ENCODE data around the gene RTN4RL1.
A peak's percentile ranks its signal among the peaks of the same experiment; 100 is the strongest.

The RTN4RL1 gene

DNA sequence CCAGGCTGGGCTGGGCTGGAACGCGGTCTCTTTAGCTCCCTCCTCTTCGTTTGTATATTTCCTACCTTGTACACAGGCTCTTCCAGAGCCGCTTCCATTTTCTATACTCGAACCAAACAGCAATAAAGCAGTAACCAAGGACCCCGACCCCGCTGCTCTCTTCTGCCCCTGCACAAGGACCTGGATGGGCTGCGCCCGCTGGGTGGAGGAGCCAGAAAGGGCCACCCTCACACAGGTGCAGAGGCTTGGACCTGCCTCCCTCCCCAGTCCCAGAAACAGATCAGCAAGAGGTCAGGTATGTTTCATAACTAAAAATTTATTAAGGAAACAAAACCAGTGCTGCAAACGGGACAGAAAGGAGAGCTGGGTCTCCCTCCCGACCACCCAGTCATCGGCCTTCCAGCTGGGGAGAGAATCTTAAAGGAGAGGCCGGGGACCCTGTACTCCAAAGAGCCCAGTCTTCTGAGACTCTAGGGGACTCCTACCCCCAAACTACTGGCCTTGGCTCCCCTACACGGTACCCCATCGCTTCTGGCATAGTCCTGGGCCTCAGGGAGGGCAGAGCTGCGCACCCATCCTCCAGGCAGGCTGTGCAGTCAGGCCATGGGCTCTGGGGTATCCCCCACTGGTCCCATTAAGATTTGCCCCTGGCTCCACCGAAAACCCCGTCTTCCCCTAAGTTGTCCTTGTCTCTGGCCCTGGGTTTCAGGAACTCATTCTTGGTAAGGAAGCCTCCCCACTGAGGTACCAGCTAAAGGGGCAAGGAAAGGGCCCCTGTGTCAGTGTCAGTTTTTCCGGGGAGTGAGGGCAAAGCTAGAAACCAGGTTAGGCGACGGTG, 34.6 kb upstream of the RTN4RL1 start:
- no peak for DNase-seq

DNA sequence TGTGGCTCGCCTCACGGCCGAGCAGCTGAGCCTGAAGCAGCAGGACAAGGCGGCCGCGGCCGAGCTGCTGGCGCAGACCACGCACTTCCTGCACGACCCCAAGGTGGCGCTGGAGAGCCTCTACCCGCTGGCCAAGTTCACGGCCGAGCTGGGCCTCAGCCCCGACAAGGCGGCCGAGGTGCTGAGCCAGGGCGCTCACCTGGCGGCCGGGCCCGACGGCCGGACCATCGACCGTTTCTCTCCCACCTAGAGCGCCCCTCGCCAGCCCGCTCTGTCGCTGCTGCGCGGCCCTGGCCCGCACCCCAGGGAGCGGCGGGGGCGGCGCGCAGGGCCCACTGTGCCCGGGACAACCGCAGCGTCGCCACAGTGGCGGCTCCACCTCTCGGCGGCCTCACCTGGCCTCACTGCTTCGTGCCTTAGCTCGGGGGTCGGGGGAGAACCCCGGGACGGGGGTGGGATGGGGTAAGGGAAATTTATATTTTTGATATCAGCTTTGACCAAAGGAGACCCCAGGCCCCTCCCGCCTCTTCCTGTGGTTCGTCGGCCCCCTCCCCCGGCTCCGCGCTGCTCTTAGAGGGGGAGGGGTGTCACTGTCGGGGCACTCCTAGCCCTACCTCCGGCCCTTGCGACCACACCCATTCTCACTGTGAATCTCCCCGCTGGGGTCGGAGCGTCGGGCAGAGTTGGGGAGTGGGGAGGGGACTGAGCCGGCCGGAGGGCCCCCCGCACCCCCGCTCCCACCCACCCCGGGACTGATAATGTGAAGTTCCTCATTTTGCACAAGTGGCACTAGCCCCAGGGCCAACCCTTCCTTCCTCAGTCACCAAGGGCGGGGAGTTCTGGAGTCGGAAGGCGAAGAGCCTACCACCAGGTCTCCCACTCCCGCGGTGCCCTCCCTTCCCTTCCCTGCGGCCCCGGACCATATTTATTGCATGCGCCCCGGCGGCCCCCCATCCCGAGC, 33.7 kb upstream of the RTN4RL1 start:
- DNase-seq, result peak; percentile 46 to 49

DNA sequence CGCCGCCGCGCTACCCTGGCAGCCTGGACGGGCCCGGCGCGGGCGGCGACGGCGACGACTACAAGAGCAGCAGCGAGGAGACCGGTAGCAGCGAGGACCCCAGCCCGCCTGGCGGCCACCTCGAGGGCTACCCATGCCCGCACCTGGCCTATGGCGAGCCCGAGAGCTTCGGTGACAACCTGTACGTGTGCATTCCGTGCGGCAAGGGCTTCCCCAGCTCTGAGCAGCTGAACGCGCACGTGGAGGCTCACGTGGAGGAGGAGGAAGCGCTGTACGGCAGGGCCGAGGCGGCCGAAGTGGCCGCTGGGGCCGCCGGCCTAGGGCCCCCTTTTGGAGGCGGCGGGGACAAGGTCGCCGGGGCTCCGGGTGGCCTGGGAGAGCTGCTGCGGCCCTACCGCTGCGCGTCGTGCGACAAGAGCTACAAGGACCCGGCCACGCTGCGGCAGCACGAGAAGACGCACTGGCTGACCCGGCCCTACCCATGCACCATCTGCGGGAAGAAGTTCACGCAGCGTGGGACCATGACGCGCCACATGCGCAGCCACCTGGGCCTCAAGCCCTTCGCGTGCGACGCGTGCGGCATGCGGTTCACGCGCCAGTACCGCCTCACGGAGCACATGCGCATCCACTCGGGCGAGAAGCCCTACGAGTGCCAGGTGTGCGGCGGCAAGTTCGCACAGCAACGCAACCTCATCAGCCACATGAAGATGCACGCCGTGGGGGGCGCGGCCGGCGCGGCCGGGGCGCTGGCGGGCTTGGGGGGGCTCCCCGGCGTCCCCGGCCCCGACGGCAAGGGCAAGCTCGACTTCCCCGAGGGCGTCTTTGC, 32.8 kb upstream of the RTN4RL1 start:
- no peak for DNase-seq

DNA sequence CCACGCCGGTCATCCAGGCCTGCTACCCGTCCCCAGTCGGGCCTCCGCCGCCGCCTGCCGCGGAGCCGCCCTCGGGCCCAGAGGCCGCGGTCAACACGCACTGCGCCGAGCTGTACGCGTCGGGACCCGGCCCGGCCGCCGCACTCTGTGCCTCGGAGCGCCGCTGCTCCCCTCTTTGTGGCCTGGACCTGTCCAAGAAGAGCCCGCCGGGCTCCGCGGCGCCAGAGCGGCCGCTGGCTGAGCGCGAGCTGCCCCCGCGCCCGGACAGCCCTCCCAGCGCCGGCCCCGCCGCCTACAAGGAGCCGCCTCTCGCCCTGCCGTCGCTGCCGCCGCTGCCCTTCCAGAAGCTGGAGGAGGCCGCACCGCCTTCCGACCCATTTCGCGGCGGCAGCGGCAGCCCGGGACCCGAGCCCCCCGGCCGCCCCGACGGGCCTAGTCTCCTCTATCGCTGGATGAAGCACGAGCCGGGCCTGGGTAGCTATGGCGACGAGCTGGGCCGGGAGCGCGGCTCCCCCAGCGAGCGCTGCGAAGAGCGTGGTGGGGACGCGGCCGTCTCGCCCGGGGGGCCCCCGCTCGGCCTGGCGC, 32.1 kb upstream of the RTN4RL1 start:
- no peak for DNase-seq

DNA sequence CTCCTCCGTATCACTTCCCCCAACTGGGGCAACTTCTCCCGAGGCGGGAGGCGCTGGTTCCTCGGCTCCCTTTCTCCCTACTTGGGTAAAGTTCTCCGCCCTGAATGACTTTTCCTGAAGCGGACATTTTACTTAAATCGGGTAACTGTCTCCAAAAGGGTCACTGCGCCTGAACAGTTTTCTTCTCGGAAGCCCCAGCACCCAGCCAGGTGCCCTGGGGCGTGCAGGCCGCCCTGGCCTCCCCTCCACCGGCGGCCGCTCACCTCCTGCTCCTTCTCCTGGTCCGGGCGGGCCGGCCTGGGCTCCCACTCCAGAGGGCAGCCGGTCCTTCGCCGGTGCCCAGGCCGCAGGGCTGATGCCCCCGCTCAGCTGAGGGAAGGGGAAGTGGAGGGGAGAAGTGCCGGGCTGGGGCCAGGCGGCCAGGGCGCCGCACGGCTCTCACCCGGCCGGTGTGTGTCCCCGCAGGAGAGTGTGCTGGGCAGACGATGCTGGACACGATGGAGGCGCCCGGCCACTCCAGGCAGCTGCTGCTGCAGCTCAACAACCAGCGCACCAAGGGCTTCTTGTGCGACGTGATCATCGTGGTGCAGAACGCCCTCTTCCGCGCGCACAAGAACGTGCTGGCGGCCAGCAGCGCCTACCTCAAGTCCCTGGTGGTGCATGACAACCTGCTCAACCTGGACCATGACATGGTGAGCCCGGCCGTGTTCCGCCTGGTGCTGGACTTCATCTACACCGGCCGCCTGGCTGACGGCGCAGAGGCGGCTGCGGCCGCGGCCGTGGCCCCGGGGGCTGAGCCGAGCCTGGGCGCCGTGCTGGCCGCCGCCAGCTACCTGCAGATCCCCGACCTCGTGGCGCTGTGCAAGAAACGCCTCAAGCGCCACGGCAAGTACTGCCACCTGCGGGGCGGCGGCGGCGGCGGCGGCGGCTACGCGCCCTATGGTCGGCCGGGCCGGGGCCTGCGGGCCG, 31.4 kb upstream of the RTN4RL1 start:
- DNase-seq, result peak; percentile 45 to 48

DNA sequence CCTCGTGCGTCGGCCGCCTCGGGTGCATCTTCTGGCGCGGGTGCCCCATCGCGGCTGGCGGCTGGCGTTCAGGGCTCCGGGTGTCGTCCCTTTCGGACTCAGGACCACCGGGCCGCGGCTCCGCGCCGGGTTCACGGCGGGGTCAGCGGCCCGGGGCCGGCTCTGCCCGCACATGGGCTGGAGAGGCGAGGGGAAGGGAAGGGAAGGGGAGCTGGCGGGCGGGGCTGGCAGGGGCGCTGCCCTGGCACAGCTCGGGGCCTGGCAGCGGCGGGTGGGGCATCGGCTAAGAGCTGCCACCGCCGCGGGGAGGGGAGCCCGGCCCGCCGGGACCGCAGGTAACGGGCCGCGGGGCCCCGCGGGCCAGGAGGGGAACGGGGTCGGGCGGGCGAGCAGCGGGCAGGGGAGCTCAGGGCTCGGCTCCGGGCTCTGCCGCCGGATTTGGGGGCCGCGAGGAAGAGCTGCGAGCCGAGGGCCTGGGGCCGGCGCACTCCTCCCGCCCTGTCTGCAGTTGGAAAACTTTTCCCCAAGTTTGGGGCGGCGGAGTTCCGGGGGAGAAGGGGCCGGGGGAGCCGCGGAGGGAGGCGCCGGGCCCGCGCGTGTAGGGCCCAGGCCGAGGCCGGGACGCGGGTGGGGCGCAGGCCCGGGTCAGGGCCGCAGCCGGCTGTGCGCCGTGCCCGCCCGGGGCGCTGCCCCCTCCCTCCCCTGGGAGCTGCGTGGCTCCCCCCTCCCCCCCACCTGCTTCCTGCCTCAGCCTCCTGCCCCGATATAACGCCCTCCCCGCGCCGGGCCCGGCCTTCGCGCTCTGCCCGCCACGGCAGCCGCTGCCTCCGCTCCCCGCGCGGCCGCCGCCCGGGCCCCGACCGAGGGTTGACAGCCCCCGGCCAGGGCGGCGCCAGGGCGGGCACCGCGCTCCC, 30.4 kb upstream of the RTN4RL1 start:
- DNase-seq, result no peak

DNA sequence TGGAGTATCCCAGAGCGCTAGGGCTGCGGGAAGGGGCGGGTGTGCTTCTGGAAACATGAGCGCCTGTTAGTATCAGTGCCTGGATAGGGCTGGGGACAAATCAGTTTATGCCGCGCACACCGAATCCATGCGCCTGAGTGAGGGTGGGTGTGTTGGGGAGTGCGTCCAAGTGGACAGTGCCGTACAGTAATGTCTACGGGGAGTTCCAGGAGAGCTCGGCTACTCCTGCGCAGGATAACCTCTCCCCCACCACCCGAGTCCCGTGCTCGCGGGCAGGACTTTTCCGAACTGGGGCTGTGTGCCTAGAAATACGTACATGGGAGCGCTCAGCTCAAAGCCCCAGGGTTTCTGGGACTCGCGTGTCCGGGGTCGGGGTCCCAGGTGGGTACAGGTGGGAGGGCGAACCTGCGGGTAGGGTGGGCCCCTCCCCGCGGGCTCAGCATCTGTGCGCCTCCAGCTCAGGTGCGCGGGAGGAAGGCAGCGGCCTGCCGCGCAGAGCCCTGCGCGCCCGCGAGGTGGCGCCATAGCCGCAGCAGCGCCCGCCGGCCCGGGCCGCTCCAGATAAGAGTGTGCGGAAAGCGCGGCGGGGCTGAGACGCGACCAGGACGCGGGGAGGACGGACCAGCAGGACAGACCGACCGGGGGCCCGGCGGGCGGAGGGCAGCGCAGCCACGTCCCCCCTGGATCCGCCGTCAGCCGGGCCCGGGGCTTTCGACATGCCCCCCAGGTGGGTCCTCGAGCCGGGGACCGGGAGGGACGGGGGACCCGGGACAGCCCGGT, 29.6 kb upstream of the RTN4RL1 start, which contains the start of gene HIC1:
Gene HIC1 (plus strand): TSS at position 592 of the 780 bp plus-strand sequence. CDS start 1,588 bp downstream, outside the sequence.
- peak; percentile 63 to 71 for DNase-seq

DNA sequence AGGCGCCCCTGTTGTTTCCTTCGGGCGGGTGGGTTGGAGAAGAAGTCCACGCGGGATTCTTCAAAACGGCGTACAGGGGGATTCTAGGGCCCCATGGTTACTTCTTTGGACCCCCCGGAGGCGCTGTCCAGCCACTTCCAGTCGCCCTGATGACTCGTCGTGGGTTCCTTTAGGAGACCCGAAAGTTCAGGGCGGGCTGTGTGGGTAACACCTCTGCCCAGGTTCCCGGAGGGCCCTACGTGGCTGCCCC, 29.1 kb upstream of the RTN4RL1 start:
- DNase-seq, result no peak

DNA sequence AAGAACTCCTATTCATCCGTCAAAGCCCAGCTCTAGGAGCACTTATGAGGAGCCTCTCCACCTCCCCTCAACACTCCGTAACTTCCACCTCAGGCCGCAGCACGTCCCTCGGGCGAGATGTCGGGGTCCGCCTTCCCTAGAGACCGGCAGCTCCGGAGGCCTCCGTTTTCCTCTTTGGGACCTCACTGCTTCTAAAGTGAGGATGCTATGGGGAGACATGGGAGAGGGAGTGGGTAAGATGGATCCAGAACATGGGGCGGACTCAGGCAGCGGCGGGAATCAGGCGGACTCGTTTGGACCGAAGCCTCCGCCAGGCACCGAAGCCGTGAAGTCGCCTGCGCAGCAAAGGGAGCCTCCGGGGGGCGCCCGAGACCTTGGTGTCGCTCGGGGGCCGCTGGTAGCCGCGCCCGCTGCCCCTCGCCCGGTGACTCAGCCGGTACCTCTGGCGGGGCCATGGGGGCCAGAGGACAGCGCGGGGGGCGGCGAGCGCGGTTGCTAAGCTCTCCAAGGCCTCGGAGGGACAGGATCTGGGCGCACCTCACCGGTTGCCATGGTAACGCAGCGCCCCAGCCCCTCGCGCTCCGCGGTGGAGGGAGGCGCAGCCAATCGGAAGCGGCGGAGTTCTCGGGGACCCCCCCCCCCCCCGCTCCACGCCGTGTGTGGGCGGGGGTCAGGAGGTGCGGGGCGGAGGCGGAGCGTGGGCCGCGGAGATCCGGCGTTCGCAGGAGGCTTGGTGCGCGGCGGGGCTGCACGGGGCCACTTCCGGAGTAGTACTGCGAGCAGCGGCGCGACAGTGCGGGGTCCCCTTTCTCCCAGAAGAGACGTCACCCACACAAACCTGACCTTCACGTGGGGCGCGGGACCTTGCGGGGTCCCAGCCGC, 28.5 kb upstream of the RTN4RL1 start:
- peak; percentile 65 to 66 for DNase-seq

DNA sequence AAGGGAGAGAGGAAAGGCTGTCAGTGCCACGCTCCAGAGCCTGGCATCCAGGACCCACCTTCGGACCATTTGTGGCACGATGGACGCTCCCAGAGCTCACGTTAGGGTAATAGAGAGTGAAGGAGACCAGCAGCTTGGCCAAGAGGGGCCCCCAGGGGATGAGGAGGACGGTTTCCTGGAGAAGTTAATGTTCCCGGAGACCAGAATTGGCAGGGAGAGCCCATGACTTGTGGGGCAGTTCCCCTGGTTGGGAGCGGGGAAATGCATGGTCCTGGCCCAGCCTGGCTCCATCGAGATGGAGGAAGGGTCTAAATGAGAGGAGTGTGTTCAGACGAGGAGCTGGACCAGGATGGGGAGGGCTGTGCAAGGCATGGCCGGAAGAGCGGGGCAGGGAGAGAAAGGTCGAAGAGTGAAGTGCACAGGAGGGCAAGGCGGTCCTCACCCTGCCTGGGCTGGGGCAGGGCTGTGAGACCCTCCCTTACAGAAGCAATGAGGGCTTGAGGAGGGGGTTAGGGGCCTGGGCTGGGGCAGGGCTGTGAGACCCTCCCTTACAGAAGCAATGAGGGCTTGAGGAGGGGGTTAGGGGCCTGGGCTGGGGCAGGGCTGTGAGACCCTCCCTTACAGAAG, 26.9 kb upstream of the RTN4RL1 start:
- no peak for DNase-seq

DNA sequence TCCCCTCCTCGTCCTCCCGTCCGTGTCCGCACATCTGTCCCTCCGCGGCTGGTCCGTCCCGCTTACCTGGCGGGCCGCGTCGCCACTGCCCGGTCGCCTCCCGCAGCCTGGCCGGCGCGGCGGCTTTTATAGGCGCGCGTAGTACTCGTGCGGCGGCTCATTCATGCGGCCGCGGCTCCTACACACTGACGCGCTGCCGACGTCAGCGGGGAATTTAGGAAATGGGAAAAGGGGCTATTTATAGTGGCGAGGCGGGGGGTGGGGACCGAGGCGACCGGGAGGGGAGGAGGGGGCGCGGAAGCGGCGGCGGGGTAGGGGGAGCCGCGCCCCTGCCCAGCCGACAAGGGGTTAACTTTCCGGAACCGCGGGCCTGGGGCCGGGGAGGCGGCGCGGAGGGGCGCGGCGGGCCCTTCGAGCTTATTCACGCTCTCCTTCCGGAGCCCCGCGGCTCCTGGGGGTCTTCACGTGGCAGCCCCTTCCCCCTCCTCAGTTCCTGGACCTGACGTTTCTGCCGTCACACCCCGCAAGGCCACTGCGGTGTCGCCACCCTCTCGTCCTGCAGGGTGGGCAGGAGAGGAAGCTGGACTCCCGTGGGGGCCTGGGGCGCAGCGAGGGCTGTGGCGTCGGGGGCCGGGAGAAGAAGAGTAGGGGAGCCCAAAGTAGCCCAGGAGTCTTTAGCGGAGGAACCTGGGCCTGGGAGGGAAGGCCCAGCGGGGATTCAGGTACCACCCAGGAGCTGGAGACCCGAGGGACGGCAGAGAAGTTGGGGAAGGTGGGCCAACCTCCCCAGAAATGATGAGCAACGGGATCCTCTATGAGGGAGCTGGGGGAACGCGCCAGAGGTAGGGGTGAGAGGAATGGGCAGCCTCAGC, 26.2 kb upstream of the RTN4RL1 start:
- no peak for DNase-seq

DNA sequence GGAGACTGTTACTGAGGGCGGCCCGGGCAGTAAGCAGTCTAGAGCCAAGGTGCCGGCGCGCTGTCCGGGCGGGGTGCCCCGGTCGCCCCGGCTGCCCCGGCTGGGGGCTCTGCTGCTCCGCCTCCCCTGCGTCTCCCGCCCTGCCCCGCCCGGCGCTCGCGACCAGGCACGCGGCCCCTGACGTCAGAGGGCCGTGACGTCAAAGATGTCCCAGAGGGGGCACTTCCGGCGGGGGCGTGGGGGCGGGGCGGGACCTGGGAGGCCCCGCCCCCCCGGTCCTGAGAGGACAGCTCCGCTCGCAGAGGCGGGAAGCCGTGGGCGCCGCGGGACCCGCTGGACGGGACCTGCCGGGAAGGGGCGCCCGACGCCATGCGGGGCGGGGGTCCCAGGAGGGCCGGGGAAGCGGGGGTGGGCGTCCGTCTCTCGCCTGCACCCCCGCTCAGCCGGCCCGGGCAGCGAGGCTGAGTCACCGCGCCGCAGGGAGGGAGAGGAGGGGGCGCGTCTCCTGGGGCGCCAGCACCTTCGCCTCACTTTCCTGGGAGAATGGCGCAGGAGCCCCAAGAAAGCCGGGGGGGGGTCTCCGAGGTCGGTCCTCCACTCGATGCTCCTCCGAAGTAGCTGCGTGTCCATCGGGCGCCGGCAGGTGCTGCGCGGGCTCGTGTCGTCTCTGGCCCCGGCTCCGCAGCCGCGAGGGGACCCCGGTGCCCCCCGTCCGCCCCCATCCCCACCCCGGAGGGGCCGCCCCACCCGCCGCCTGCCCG, 25.3 kb upstream of the RTN4RL1 start:
- DNase-seq, result peak; percentile 65 to 69

DNA sequence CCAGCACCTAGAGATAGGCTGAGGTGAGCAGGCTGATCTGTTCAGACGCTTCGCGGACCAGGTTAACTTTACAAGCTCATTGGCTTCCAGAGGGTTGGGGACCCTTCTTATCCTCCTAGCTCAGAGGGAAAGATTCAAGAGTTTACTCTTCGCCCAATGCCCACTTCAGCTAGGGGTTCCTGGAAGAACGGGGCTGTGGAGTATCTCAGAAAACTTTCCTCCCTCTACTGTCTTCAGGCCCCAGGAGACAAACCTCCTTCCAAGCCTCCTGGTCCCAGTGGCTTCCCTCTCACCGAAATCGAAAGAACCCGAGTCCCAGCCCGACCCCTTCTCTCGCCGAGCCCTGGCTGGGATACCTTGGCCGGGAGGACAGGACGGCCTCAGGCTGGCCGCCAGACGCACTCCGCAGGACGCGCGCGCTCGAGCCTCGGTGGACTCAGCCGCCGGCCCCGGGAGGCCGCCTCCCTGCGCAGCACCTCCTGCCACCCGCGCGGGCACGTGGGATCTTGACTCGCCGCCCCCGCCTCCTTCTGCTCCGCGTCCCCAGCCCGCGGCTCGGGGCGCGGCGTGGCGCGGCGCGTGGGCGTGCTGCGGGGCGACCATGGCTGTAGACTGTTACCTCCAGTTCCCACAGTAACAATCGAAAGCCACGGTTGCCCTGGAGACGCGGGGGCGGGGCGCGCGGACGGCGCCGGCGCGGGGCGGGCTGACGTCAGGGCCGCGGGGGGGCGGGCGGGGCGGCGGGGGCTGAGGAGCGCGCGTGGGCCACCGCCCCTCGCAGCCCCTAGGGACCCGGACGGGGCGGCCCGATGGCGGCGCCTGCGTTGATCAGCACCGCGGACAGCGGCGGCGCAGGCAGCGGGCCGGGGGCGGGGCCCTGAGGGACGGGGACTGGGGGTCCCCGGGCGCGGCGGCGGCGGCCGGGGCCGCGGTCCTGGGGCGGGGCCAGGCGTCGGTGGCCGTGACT, 24.5 kb upstream of the RTN4RL1 start:
- DNase-seq, result peak; percentile 91 to 92

DNA sequence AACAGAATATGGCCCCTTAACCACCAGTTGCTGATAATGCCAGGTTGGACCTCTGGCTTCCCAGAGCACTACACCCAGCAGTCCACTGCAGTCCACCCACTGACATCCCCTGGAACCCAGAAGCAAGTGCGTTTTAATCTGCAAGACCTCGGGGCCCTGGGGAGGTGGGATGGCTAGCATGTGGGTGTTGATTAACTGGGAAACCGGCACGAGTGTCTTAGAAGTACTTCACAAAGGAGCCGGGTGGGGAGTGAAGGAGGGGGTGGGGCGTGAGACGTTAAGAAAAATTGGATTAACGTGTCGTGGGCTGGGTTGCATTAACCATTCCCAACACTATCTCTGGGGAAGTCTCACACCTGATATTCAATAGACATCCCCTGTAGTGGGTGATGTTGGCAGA, 23.7 kb upstream of the RTN4RL1 start:
- DNase-seq, result no peak

DNA sequence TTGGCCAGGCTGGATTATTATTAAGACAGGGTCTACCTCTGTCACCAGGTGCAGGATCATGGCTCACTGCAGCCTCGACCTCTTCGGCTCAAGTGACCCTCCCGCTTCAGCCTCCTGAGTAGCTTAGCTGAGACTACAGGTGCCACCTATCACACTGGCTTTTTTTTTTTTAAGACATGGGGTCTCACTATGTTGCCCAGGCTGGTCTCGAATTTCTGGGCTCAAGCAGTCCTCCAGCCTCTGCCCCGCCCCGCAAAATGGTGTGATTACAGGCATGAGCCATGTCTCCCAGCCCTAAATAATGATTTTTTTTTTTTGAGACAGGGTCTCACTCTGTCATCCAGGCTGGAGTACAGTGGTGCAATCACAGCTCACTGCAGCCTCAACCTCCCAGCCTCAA, 22.5 kb upstream of the RTN4RL1 start:
- DNase-seq, result no peak
